T-helper 2 cell treated with Interferon-gamma antibody and Interleukin-4, amounts not matched to agents 100 ng/mL and 5 ng/mL, for 36 hours (primary cell): ENCODE data around the gene IPO9. TPM values are rescaled to one million over a fixed set of nuclear protein-coding genes. Genes with fewer than 3 reads are reported as not detected.

Experiments
- total RNA-seq: library from RNA; stranded (reverse); gene quantifications from 2 replicates; pipeline ENCODE4 v1.2.3, GENCODE V29; 2022

Gene IPO9
- total RNA-seq, 1 donor from 2014 or later, result 62.8 TPM

Other genes starting within 250 kb of the IPO9 start
- gene SHISA4, start 59.7 kb downstream of the IPO9 start, total RNA-seq, result 0.50 and 1.4 TPM in 2 replicates
- gene LMOD1, start 117.4 kb downstream of the IPO9 start, total RNA-seq, result not detected in 2 replicates
- 63.0 and 67.4 TPM in 2 replicates for gene TIMM17A, start 126.3 kb downstream of the IPO9 start, total RNA-seq
- 32.5 and 33.2 TPM in 2 replicates for gene RNPEP, start 153.5 kb downstream of the IPO9 start, total RNA-seq
- 0.39 and 0.55 TPM in 2 replicates for gene ELF3, start 181.4 kb downstream of the IPO9 start, total RNA-seq